Neural cell (in vitro differentiated cells): ENCODE data around the gene RNU5D-1. TPM values are rescaled to one million over a fixed set of nuclear protein-coding genes. Genes with fewer than 3 reads are reported as not detected.

Experiments used
- H2AFZ ChIP-seq: fragments of 200-600, 300-800 bp; sonication (generic), shearing (Covaris generic); 2 replicates; pipeline ENCODE4 v1.6.0; 2014; ENCODE audit warnings: low read depth, mild to moderate bottlenecking, antibody characterized with exemption, low read length, moderate library complexity
- H3F3A ChIP-seq: fragments of 200-600 bp; shearing (Covaris generic); 2 replicates; pipeline ENCODE4 v1.6.1; 2016; ENCODE audit warnings: mild to moderate bottlenecking, moderate library complexity, mixed read lengths, antibody characterized with exemption, low read length; ENCODE audit not compliant: insufficient read depth, poor library complexity, severe bottlenecking
- H3K27ac ChIP-seq: fragments of 200-600, 300-800 bp; sonication (generic), shearing (Covaris generic); 2 replicates; pipeline ENCODE4 v1.5.1; 2014; ENCODE audit warnings: mild to moderate bottlenecking, low read length, moderate library complexity
- H3K27me3 ChIP-seq: fragments of 300-800, 200-600 bp; sonication (generic), shearing (Covaris generic); 2 replicates; pipeline ENCODE4 v1.6.0; 2014; ENCODE audit warnings: mild to moderate bottlenecking, low read depth, low read length, moderate library complexity; ENCODE audit not compliant: insufficient read depth
- H3K36me3 ChIP-seq: fragments of 300-800, 200-600 bp; sonication (generic), shearing (Covaris generic); 2 replicates; pipeline ENCODE4 v1.5.1; 2014; ENCODE audit warnings: mild to moderate bottlenecking, antibody characterized with exemption, low read length, moderate library complexity; ENCODE audit not compliant: insufficient read depth
- H3K4me2 ChIP-seq: fragments of 300-800, 200-600 bp; sonication (generic), shearing (Covaris generic); 2 replicates; pipeline ENCODE4 v1.6.0; 2014; ENCODE audit warnings: mild to moderate bottlenecking, low read length
- H3K4me3 ChIP-seq: fragments of 300-800, 200-600 bp; sonication (generic), shearing (Covaris generic); 2 replicates; pipeline ENCODE4 v1.5.1; 2014; ENCODE audit warnings: mild to moderate bottlenecking, low read length, moderate library complexity
- H3K79me2 ChIP-seq: fragments of 200-600 bp; shearing (Covaris generic); replicated peaks from 2 replicates; pipeline ENCODE4 v1.6.0; 2014; ENCODE audit warnings: mild to moderate bottlenecking, low read length, moderate library complexity; ENCODE audit not compliant: insufficient read depth
- H3K9ac ChIP-seq: fragments of 300-800, 200-600 bp; sonication (generic), shearing (Covaris generic); 2 replicates; pipeline ENCODE4 v1.6.1; 2016; ENCODE audit warnings: mild to moderate bottlenecking, low read length, mixed read lengths
- H3K9me2 ChIP-seq: fragments of 200-600 bp; shearing (Covaris generic); 2 replicates; pipeline ENCODE4 v1.6.1; 2016; ENCODE audit warnings: mild to moderate bottlenecking, low read length, mixed read lengths; ENCODE audit not compliant: insufficient read depth
- H3K9me3 ChIP-seq: fragments of 200-600, 300-800 bp; sonication (generic), shearing (Covaris generic); 2 replicates; pipeline ENCODE4 v1.6.1; 2016; ENCODE audit warnings: mild to moderate bottlenecking, mixed run types, low read length, moderate library complexity, mixed read lengths
- H4K20me1 ChIP-seq: fragments of 200-600 bp; shearing (Covaris generic); 2 replicates; pipeline ENCODE4 v1.6.1; 2016; ENCODE audit warnings: mild to moderate bottlenecking, mixed run types; ENCODE audit not compliant: insufficient read depth
- CTCF ChIP-seq: fragments of 450-650 bp; IDR thresholded peaks from 2 replicates; pipeline ENCODE4 v1.5.1; 2014; ENCODE audit warnings: antibody characterized with exemption, mild to moderate bottlenecking, moderate library complexity; ENCODE audit not compliant: poor library complexity, severe bottlenecking
- EP300 ChIP-seq: fragments of 450-650 bp; conservative IDR thresholded peaks from 2 replicates; pipeline ENCODE4 v1.6.1; 2014; ENCODE audit warnings: antibody characterized with exemption, mild to moderate bottlenecking, moderate library complexity; ENCODE audit not compliant: poor library complexity, severe bottlenecking
- EZH2 ChIP-seq: fragments of 200-600, 300-800 bp; shearing (Covaris generic), sonication (generic); IDR thresholded peaks from 2 replicates; pipeline ENCODE4 v1.6.1; 2014; ENCODE audit warnings: antibody characterized with exemption, low read length, borderline replicate concordance, mild to moderate bottlenecking; ENCODE audit not compliant: insufficient read depth, poor library complexity, severe bottlenecking
- MXI1 ChIP-seq: fragments of 450-650 bp; conservative IDR thresholded peaks from 2 replicates; pipeline ENCODE4 v1.6.1; 2014; ENCODE audit warnings: antibody characterized with exemption, mild to moderate bottlenecking; ENCODE audit not compliant: poor library complexity, severe bottlenecking
- POLR2AphosphoS5 ChIP-seq: IDR thresholded peaks from 2 replicates; pipeline ENCODE4 v1.6.1; 2012
- RAD21 ChIP-seq: fragments of 450-650 bp; conservative IDR thresholded peaks from 2 replicates; pipeline ENCODE4 v1.6.1; 2014; ENCODE audit warnings: antibody characterized with exemption, mild to moderate bottlenecking, moderate library complexity
- REST ChIP-seq: IDR thresholded peaks from 2 replicates; pipeline ENCODE4 v1.6.1; 2012; ENCODE audit warnings: borderline replicate concordance
- SMC3 ChIP-seq: fragments of 450-650 bp; conservative IDR thresholded peaks from 2 replicates; pipeline ENCODE4 v1.6.1; 2014; ENCODE audit warnings: antibody characterized with exemption, mild to moderate bottlenecking, moderate library complexity; ENCODE audit not compliant: poor library complexity
- TAF1 ChIP-seq: IDR thresholded peaks from 2 replicates; pipeline ENCODE4 v1.6.1; 2012; ENCODE audit warnings: low read depth
- polyA plus RNA-seq: library from polyadenylated mRNA; depleted of rRNA; stranded (reverse); fragments of >200 nt; gene quantifications from 2 replicates; pipeline ENCODE4 v1.2.3, GENCODE V29; 2014

RNU5D-1 gene
- polyA plus RNA-seq, 1 donor from 2014 or later: not detected

- no peaks in the 10 kb centered on the region for H3K9me3 ChIP-seq
- no peaks in the 10 kb centered on the region for H3K9me2 ChIP-seq
- no peak overlapping the region for H3K27ac ChIP-seq
- peaks cover 2% of the 10 kb centered on the region for H4K20me1 ChIP-seq
- no peak overlapping the region for H2AFZ ChIP-seq
- no peak overlapping the region for H3K4me2 ChIP-seq
- peaks cover 6% of the 10 kb centered on the region for H3K27me3 ChIP-seq
- no peaks in the 10 kb centered on the region for H3F3A ChIP-seq
- no peak overlapping the region for H3K4me3 ChIP-seq
- no peak overlapping the region for H3K9ac ChIP-seq
- H3K36me3 ChIP-seq: no peaks in the 10 kb centered on the region
- peaks cover 10% of the 10 kb centered on the region for H3K79me2 ChIP-seq
- TF ChIP-seq RAD21 (no peak), CTCF (no peak), MXI1 (no peak), TAF1 (no peak), SMC3 (no peak), POLR2AphosphoS5 (no peak), REST (no peak)
Observed at GRCh38 chr1:44778705-44779576, 48.0 kb upstream of the RNU5D-1 start.

GRCh38 chr1:44777969-44778635 lies 47.1 kb upstream of the RNU5D-1 start:
- H3K36me3 ChIP-seq: no peaks in the 10 kb centered on the region
- TF ChIP-seq REST (no peak), TAF1 (no peak), CTCF (no peak), SMC3 (no peak), RAD21 (no peak), EP300 (no peak), POLR2AphosphoS5 (no peak), EZH2 (no peak), MXI1 (no peak)
- H3K9me3 ChIP-seq: no peaks in the 10 kb centered on the region
- peaks cover 2% of the 10 kb centered on the region for H4K20me1 ChIP-seq
- no peaks in the 10 kb centered on the region for H3K27me3 ChIP-seq
- H3K4me2 ChIP-seq: no peak overlapping the region
- H3K79me2 ChIP-seq: peaks cover 10% of the 10 kb centered on the region
- H3F3A ChIP-seq: no peaks in the 10 kb centered on the region
- H3K27ac ChIP-seq: no peak overlapping the region
- no peak overlapping the region for H3K4me3 ChIP-seq
- H3K9me2 ChIP-seq: no peaks in the 10 kb centered on the region
- H3K9ac ChIP-seq: no peak overlapping the region
- no peak overlapping the region for H2AFZ ChIP-seq
